ENCODE measurements around the gene YOD1. TPM values are rescaled to one million over a fixed set of nuclear protein-coding genes. Genes with fewer than 3 reads are reported as not detected.

Gene YOD1
- total RNA-seq, 1 donor from 2014 or later = 10.8 TPM

DNA sequence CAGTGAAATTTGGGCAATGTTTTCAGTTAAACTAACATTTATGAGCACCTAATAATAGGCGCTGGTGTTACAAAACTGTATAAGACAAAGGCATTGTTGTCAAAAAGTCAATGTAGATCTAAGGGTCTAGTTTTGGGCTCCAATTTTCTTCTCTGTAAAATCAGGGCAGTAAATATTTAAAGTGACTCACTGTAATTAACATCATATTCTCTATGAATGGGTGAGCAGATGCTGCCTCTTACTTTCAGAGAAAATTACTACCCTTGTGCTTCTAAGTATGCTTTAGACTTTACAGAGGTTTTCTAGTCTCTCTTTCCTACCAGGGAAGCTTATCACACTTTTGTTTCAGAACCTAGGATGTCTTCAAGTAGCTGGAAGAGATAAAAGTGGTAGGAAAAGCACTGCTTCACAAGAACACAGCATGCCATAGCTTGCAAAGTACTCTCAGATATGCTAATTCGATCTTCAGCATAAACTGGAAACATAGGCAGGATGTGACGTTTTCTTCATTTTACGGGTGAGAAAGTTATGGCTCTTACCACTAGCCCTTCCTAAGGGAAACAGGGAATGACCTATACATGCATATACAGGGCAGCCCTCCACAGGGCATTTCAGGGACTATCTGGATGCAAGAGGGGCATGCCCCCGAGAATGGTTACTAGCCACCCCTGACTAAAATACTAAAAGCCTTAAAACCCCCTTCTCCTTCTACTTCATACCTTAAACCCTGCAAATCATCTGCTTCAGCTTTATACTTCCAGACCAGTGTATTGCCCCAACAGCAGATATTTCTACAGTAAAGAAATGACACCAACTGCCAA, 21.1 kb downstream of the YOD1 start:
- ChIA-PET CTCF (interaction anchor here (0.8 kb wide), 1 partner anchor 24 kb away, joined by 3 read pairs; no protein-coding TSS in a partner anchor), POLR2A (no interaction called here)
- no peak for ATAC-seq (ENCODE audit: low read depth)
- no peak overlapping the region for H3K4me3 Mint-ChIP-seq
- H3K4me1 Mint-ChIP-seq = no peaks in the 10 kb centered on the region
- H3K36me3 Mint-ChIP-seq (ENCODE audit: low read depth) = no peaks in the 10 kb centered on the region
- TF ChIP-seq, protein P1, sequence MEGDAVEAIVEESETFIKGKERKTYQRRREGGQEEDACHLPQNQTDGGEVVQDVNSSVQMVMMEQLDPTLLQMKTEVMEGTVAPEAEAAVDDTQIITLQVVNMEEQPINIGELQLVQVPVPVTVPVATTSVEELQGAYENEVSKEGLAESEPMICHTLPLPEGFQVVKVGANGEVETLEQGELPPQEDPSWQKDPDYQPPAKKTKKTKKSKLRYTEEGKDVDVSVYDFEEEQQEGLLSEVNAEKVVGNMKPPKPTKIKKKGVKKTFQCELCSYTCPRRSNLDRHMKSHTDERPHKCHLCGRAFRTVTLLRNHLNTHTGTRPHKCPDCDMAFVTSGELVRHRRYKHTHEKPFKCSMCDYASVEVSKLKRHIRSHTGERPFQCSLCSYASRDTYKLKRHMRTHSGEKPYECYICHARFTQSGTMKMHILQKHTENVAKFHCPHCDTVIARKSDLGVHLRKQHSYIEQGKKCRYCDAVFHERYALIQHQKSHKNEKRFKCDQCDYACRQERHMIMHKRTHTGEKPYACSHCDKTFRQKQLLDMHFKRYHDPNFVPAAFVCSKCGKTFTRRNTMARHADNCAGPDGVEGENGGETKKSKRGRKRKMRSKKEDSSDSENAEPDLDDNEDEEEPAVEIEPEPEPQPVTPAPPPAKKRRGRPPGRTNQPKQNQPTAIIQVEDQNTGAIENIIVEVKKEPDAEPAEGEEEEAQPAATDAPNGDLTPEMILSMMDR (IDR thresholded peaks at IDR 0.05) = no peak
- no peaks in the 10 kb centered on the region for H3K9me3 Mint-ChIP-seq
- intact Hi-C loops (cut with micrococcal nuclease) = no loop called here
- no peak for DNase-seq
- H3K27me3 Mint-ChIP-seq = peaks cover 41% of the 10 kb centered on the region
- H3K27ac Mint-ChIP-seq = no peak overlapping the region

DNA sequence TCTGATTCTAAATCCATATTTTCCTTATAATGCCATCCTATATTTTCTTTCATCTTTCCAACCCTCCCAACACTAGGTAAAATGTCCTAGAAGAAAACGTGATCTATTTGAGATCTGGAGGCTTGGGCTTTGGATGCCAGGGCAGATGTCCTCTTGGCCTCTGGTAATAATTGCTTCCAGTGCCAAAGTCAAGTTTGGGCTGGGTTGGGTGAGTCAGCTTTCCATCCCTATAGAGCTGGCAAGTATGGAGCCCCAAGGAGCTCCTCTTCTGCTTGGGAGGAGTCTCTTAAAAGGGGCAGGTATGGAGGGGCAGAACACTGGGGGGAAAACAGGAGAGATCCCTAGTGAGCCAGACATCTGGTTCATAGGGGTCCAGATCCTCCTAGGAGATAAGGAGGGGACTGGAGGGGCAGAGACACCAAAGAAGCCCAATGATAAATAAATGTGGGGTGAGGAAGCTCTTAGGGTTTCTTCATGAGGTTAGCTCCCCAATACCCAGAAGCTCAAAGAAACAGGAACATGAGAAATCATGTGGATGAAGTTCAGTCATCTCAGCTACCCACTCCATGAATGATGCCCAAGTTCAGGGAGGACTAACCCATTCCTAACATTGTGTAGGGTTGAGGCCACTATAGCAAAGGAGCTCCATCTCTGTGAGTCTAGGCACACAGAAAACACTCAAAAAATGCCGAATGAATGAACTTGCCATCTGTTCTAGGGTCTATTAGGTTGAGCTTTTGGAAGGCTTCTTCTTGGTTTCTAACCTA, 21.9 kb downstream of the YOD1 start:
- Mint-ChIP-seq H3K9me3 (no peaks in the 10 kb centered on the region), H3K4me3 (no peak overlapping the region), H3K36me3 (ENCODE audit: low read depth) (no peaks in the 10 kb centered on the region), H3K27ac (no peak overlapping the region), H3K27me3 (peaks cover 46% of the 10 kb centered on the region), H3K4me1 (no peaks in the 10 kb centered on the region)
- ChIA-PET CTCF (interaction anchor here (0.8 kb wide), 1 partner anchor 23 kb away, joined by 3 read pairs; no protein-coding TSS in a partner anchor), POLR2A (no interaction called here)
- intact Hi-C loops (cut with micrococcal nuclease) = no loop called here
- no peak for DNase-seq
- no peak for ATAC-seq (ENCODE audit: low read depth)
- TF ChIP-seq, protein P1 (IDR thresholded peaks at IDR 0.05) = no peak

DNA sequence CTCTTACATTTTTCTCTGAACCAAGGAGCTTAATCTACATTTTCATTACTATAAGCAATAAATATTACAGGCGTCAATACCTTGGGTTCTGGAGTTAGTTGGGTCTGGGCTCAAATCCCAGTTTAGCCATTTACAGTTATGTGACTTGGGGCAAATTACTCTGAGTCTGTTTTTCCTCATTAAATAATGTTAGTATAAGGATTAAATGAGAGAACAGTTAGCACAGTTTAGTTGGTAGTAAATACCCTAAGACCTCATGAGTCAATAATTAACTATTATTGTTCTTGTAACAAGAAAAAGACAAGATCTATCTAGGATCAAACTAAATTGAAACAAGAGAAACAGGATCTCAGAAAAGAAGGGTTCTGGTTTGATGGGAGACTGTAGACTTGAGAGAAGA, 23.1 kb downstream of the YOD1 start:
- intact Hi-C loops (cut with micrococcal nuclease) = no loop called here
- H3K27ac Mint-ChIP-seq = no peak overlapping the region
- H3K4me3 Mint-ChIP-seq = no peak overlapping the region
- peaks cover 48% of the 10 kb centered on the region for H3K27me3 Mint-ChIP-seq
- POLR2A ChIA-PET = no interaction called here
- no peaks in the 10 kb centered on the region for H3K9me3 Mint-ChIP-seq
- CTCF ChIA-PET = no interaction called here
- ATAC-seq (ENCODE audit: low read depth) = no peak
- no peaks in the 10 kb centered on the region for H3K4me1 Mint-ChIP-seq
- no peak for DNase-seq
- no peaks in the 10 kb centered on the region for H3K36me3 Mint-ChIP-seq (ENCODE audit: low read depth)
- TF ChIP-seq, protein P1 (IDR thresholded peaks at IDR 0.05) = no peak

DNA sequence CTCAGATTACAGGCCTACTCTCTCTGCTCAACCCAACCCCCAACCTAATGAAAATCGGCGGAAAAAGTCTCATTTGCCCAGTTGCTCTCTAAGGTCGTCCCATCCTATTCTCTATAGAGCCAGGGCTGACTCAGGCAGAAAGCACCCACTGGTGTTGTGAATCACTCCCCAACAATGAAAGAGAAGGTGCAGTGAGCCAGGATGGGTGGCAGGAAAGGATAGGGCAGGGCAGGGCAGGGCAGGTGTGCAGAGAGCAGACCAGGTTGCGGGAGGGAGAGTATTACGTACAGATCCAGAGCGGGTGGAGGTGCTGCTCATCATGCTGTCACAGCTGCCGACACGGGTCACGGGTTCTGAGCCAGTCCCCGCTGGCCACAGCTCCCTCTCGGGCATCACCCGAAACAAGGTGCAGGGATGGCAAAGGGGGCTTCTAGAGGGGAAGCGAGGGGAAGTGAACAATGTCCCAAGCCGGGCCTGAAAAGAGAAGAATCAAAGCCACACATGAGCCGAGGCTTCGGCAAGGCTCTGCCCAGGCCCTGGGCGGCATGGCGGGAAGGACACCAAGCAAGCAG, 23.7 kb downstream of the YOD1 start:
- no peaks in the 10 kb centered on the region for H3K4me1 Mint-ChIP-seq
- CTCF ChIA-PET = no interaction called here
- no peak for DNase-seq
- no peaks in the 10 kb centered on the region for H3K9me3 Mint-ChIP-seq
- TF ChIP-seq, protein P1 (IDR thresholded peaks at IDR 0.05) = no peak
- H3K27me3 Mint-ChIP-seq = peaks cover 48% of the 10 kb centered on the region
- intact Hi-C loops (cut with micrococcal nuclease) = no loop called here
- ATAC-seq (ENCODE audit: low read depth) = no peak
- no peak overlapping the region for H3K4me3 Mint-ChIP-seq
- H3K36me3 Mint-ChIP-seq (ENCODE audit: low read depth) = no peaks in the 10 kb centered on the region
- POLR2A ChIA-PET = no interaction called here
- H3K27ac Mint-ChIP-seq = no peak overlapping the region

DNA sequence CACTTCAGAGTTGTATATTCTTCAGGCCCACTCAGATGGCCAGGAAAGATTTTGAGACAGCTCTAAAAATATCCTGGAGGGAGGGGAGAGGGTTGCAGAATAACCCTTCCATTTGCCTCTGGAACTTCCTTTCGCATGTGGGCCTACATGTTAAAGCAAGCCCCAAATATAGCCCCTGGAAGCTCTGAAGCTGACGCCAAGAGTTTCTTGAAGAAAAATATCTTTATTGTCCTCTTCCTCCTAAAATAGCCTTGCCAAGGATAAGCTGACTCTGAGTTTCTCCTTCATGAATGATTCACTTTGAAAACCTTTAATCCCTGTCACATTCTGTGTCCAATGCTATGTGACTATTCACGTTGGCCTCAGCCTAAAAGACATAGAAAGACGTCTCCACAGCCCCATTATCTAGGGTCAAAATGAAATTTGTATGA, 24.9 kb downstream of the YOD1 start:
- CTCF ChIA-PET = no interaction called here
- Mint-ChIP-seq H3K27ac (no peak overlapping the region), H3K9me3 (no peaks in the 10 kb centered on the region), H3K4me3 (no peak overlapping the region), H3K27me3 (peaks cover 41% of the 10 kb centered on the region), H3K36me3 (ENCODE audit: low read depth) (no peaks in the 10 kb centered on the region), H3K4me1 (no peaks in the 10 kb centered on the region)
- DNase-seq (no peak), ATAC-seq (ENCODE audit: low read depth) (no peak)
- POLR2A ChIA-PET = no interaction called here
- TF ChIP-seq, protein P1 (IDR thresholded peaks at IDR 0.05) = no peak
- intact Hi-C loops (cut with micrococcal nuclease) = no loop called here
